Body of pancreas (tissue), 4 donors: Measurements from ENCODE around the gene IQCE. TPM values are rescaled to one million over a fixed set of nuclear protein-coding genes. Genes with fewer than 3 reads are reported as not detected.

Experiments
- ATAC-seq: fragments of 150-250 bp; one replicate; pipeline ENCODE4 v1.9.1; 2016
- DNase-seq, 4 donors: peaks; one replicate each; pipeline ENCODE4 v3.0.0-alpha.2; 2019
- H3K27ac ChIP-seq, 4 donors: fragments of 200-600 bp; sonication (generic); 1 replicate in 3 of 4; 2 replicates in 1 of 4; pipeline versions ENCODE4 v1.5.1 to v1.6.1; 2016 to 2019; ENCODE audit warnings: mild to moderate bottlenecking in 1 of 4, mixed read lengths in 1 of 4, moderate library complexity in 1 of 4
- H3K27me3 ChIP-seq, 2 donors: fragments of 200-600 bp; sonication (generic); one replicate each; pipeline ENCODE4 v1.6.0; 2016; ENCODE audit warnings: mild to moderate bottlenecking in 1 of 2
- H3K36me3 ChIP-seq, 2 donors: fragments of 200-600 bp; sonication (generic); replicated peaks in 1 of 2; 2 replicates each; pipeline ENCODE4 v1.5.1; 2016; ENCODE audit warnings: low read depth in 2 of 2; ENCODE audit not compliant: insufficient read depth in 1 of 2
- H3K4me1 ChIP-seq: fragments of 200-600 bp; sonication (generic); one replicate; pipeline ENCODE4 v1.6.0; 2016
- H3K4me3 ChIP-seq, 2 donors: fragments of 200-600 bp; sonication (generic); 1 replicate in 1 of 2; 2 replicates in 1 of 2; pipeline ENCODE4 v1.5.1; 2016 to 2019
- H3K9me3 ChIP-seq, 3 donors: fragments of 200-600 bp; sonication (generic); 1 replicate in 2 of 3; 2 replicates in 1 of 3; pipeline ENCODE4 v1.5.1; 2016
- CTCF ChIP-seq, 7 experiments: fragments of 450-650 bp in 4 of 7; fragments of 200-600 bp in 3 of 7; sonication (generic) in 3 of 7; IDR thresholded peaks; one replicate each; pipeline ENCODE4 v1.5.1; 2016 to 2019; ENCODE audit warnings: antibody characterized with exemption in 7 of 7
- POLR2A ChIP-seq, 3 donors: fragments of 450-650 bp; IDR thresholded peaks; one replicate each; pipeline ENCODE4 v1.6.1; 2016; ENCODE audit warnings: antibody characterized with exemption in 3 of 3, mild to moderate bottlenecking in 2 of 3
- WGBS, 2 donors: methylation state at CpG; one replicate each; pipeline ENCODE4 v1.1.5; 2017; 5-methylcytosine and 5-hydroxymethylcytosine counted together
- intact Hi-C: fragments of 100-400 bp; cut with DNase I; formaldehyde crosslinking; loops from one replicate; pipeline ENCODE4 v1.15.1; 2023
- total RNA-seq, 2 donors: library from RNA; depleted of rRNA; stranded (reverse); fragments of >200 nt; gene quantifications; one replicate each; pipeline ENCODE4 v1.1.0, GENCODE V29; 2016

IQCE gene
- total RNA-seq, 2 donors from 2014 or later, result 7.8 to 73.2 TPM

- intact Hi-C loops, result no loop called here
- H3K27ac ChIP-seq, result peak overlapping the region in 2 of 4 donors; percentile 4 to 39
Measured at GRCh38 chr7:2629746-2630681, 71.2 kb downstream of the IQCE start.

GRCh38 chr7:2631946-2632732 lies 73.4 kb downstream of the IQCE start, which contains the start of gene TTYH3:
Gene TTYH3, plus strand, starts transcription at chr7:2631986. Its CDS starts 170 bp downstream, at chr7:2632156.
- DNase-seq, result peak in 3 of 4 donors; percentile 24 to 48 (median 45)
- no peaks in the 10 kb centered on the region for H3K27me3 ChIP-seq
- intact Hi-C loops, result no loop called here
- no peaks in the 10 kb centered on the region for H3K9me3 ChIP-seq
- peak within 1 kb of the TSS in 1 of 2 donors; percentile 55 for H3K4me3 ChIP-seq
- ATAC-seq, result peak; percentile 24
- peaks cover 54% of the 10 kb centered on the region for H3K4me1 ChIP-seq
- H3K27ac ChIP-seq, result peak within 1 kb of the TSS; percentile 39 to 86 (median 82)
- TF ChIP-seq POLR2A (IDR thresholded peaks at IDR 0.05), result no peak
- no peak for TF ChIP-seq CTCF (IDR thresholded peaks at IDR 0.05)
- H3K36me3 ChIP-seq, result no peaks in the 10 kb centered on the region
- WGBS, 2 donors, result 3 to 10% methylated on average over 21 to 61 of the region's 62 CpGs

More at GRCh38 chr7:2629746-2630681, 71.2 kb downstream of the IQCE start:
- no peaks in the 10 kb centered on the region for H3K27me3 ChIP-seq
- no peak for TF ChIP-seq CTCF (IDR thresholded peaks at IDR 0.05)
- no peak for TF ChIP-seq POLR2A (IDR thresholded peaks at IDR 0.05)
- no peaks in the 10 kb centered on the region for H3K36me3 ChIP-seq
- peak in 2 of 4 donors; percentile 45 to 55 for DNase-seq
- peaks cover 34% of the 10 kb centered on the region for H3K4me1 ChIP-seq
- ATAC-seq, result no peak
- 28 to 69% methylated on average over 5 to 21 of the region's 21 CpGs for WGBS, 2 donors
- no peaks in the 10 kb centered on the region for H3K9me3 ChIP-seq
- no peak overlapping the region for H3K4me3 ChIP-seq

GRCh38 chr7:2632733-2633537 lies 74.2 kb downstream of the IQCE start:
- WGBS, 2 donors, result 25 to 34% methylated on average over 12 to 35 of the region's 35 CpGs
- intact Hi-C loops, result no loop called here
- Histone ChIP-seq H3K27me3 (no peaks in the 10 kb centered on the region), H3K9me3 (no peaks in the 10 kb centered on the region), H3K4me1 (peaks cover 55% of the 10 kb centered on the region), H3K27ac (peak overlapping the region; percentile 33 to 86 (median 82)), H3K4me3 (no peak overlapping the region), H3K36me3 (no peaks in the 10 kb centered on the region)
- DNase-seq (peak; percentile 57 to 73 (median 71)), ATAC-seq (peak; percentile 12)
- no peak for TF ChIP-seq CTCF (IDR thresholded peaks at IDR 0.05)
- peak; percentile 23 to 45 (median 43) for TF ChIP-seq POLR2A (IDR thresholded peaks at IDR 0.05)

GRCh38 chr7:2633538-2634266 lies 74.9 kb downstream of the IQCE start:
- Histone ChIP-seq H3K9me3 (no peaks in the 10 kb centered on the region), H3K4me1 (peaks cover 63% of the 10 kb centered on the region), H3K4me3 (no peak overlapping the region), H3K27me3 (no peaks in the 10 kb centered on the region), H3K36me3 (no peaks in the 10 kb centered on the region), H3K27ac (peak overlapping the region; percentile 33 to 86 (median 82))
- peak in 1 of 4 donors; percentile 54 for DNase-seq
- 33 to 41% methylated on average over 4 to 20 of the region's 22 CpGs for WGBS, 2 donors
- intact Hi-C loops, result no loop called here
- no peak for TF ChIP-seq CTCF (IDR thresholded peaks at IDR 0.05)
- TF ChIP-seq POLR2A (IDR thresholded peaks at IDR 0.05), result peak in 2 of 3 donors; percentile 34 to 48
- ATAC-seq, result no peak
